GM21825 (cell line): Measurements from ENCODE around the gene SCN4B.

Source experiments
- ATAC-seq: cut with Tn5 transposase; IDR thresholded peaks from one replicate; pipeline ENCODE4 v1.9.1; 2021; ENCODE audit warnings: mild to moderate bottlenecking, moderate library complexity; ENCODE audit not compliant: unreplicated experiment

The SCN4B gene

GRCh38 chr11:118154641-118155040 is 2.0 kb upstream of the SCN4B start:
- no peak for ATAC-seq

- no peak for ATAC-seq
Observed at GRCh38 chr11:118153976-118154375, 1.4 kb upstream of the SCN4B start.

GRCh38 chr11:118153516-118153915 is 893 bp upstream of the SCN4B start:
- no peak for ATAC-seq

GRCh38 chr11:118152020-118152551 is 537 bp downstream of the SCN4B start:
- no peak for ATAC-seq

- ATAC-seq, result no peak
Observed at GRCh38 chr11:118151431-118151830, 1.2 kb downstream of the SCN4B start.

GRCh38 chr11:118149493-118149892 is 3.1 kb downstream of the SCN4B start:
- ATAC-seq, result no peak

GRCh38 chr11:118148856-118149255 is 3.8 kb downstream of the SCN4B start:
- ATAC-seq, result no peak

- no peak for ATAC-seq
Observed at GRCh38 chr11:118148240-118148639, 4.4 kb downstream of the SCN4B start.

GRCh38 chr11:118147502-118147901 is 5.1 kb downstream of the SCN4B start:
- ATAC-seq, result no peak

- ATAC-seq, result no peak
Observed at GRCh38 chr11:118146554-118146953, 6.1 kb downstream of the SCN4B start.

GRCh38 chr11:118145285-118146227 is 7.1 kb downstream of the SCN4B start:
- peak; percentile 89 for ATAC-seq

- ATAC-seq, result no peak
Observed at GRCh38 chr11:118144301-118145268, 8.0 kb downstream of the SCN4B start.

GRCh38 chr11:118143661-118144185 is 8.9 kb downstream of the SCN4B start:
- no peak for ATAC-seq

- no peak for ATAC-seq
Observed at GRCh38 chr11:118142809-118143208, 9.8 kb downstream of the SCN4B start.

GRCh38 chr11:118142081-118142480 is 10.5 kb downstream of the SCN4B start:
- no peak for ATAC-seq

- no peak for ATAC-seq
Observed at GRCh38 chr11:118139578-118139977, 13.0 kb downstream of the SCN4B start.

GRCh38 chr11:118138839-118139420 is 13.7 kb downstream of the SCN4B start:
- ATAC-seq, result no peak

- ATAC-seq, result no peak
Observed at GRCh38 chr11:118136801-118137200, 15.8 kb downstream of the SCN4B start.

GRCh38 chr11:118136341-118136740 is 16.3 kb downstream of the SCN4B start:
- ATAC-seq, result no peak

GRCh38 chr11:118135796-118136165 is 16.8 kb downstream of the SCN4B start:
- no peak for ATAC-seq
